Amniotic stem cell (primary cell): Measurements from ENCODE around the gene DDX25.

Source experiments
- DNase-seq: peaks from one replicate; lab custom pipeline; 2025; lab: John Stamatoyannopoulos, UW

The DDX25 gene

DNA sequence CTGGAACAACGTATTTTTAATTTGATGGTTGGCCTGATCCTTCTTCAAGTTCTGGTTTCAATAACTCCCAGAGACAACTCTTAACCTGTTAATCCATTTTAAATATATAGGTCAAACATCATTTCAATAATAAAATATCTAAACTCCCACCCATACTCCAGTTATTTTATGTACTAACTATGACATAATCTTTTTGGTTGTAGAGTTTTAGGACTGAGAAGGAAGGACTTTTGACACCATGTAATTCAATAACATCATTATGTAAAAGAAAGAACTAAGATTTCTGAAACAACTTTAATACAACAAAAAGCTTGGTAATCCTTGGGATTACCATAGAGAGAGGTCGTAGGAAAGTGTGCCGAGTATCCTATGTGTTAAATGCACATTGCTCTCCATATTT lies 73.0 kb downstream of the DDX25 start:
- DNase-seq = no peak

DNA sequence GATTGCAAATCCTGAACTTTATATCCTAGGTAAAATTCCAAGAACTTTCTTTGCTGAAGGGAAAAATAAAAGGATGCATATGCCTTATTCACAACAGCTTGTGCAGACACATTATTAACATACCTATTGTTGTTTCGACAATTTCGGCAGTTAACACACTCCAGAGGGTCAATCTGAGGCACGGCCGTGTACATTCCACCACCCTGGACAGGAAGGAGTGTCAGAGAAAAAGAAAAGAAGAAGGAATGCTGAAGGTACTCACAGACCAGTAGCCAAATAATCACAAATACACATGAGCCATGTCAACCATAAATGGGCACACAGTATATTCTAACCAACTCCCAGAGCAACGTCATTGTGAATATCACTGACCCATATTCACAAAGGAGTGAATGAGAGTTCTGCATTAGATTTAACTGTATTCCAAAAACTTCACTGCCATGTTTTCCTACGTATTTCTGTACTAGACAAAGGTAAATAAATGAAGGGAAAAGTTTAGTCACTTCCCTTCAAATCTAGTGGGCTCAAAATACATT lies 73.9 kb downstream of the DDX25 start:
- no peak for DNase-seq
